Colonic mucosa (tissue), 4 donors: ENCODE data around the gene NATD1. TPM values are rescaled to one million over a fixed set of nuclear protein-coding genes. Genes with fewer than 3 reads are reported as not detected.
"Not testable (repeated sequence)": the region's sequence is repeated elsewhere in the genome, so short reads cannot be mapped to it uniquely, and the experiment has no call there.

Experiments used
- DNase-seq: peaks from one replicate; pipeline ENCODE4 v3.0.0-alpha.2; 2020
- H3K27ac ChIP-seq: fragments of 200-600 bp; one replicate; pipeline ENCODE4 v1.8.0; 2021
- H3K27me3 ChIP-seq: fragments of 200-600 bp; one replicate; pipeline ENCODE4 v1.8.0; 2021
- H3K36me3 ChIP-seq: fragments of 200-600 bp; one replicate; pipeline ENCODE4 v1.8.0; 2021
- H3K4me1 ChIP-seq: fragments of 200-600 bp; one replicate; pipeline ENCODE4 v1.8.0; 2021; ENCODE audit warnings: mild to moderate bottlenecking
- H3K4me3 ChIP-seq: fragments of 200-600 bp; one replicate; pipeline ENCODE4 v1.8.0; 2021
- H3K9ac ChIP-seq, 2 donors: one replicate each; pipeline ENCODE4 v1.7.0; 2013; ENCODE audit warnings: control low read depth in 2 of 2, low read depth in 2 of 2, low read length in 2 of 2
- H3K9me3 ChIP-seq: fragments of 200-600 bp; one replicate; pipeline ENCODE4 v1.8.0; 2021
- intact Hi-C: fragments of 100-400 bp; cut with DNase I; formaldehyde crosslinking; loops from one replicate; pipeline ENCODE4 v1.14.1; 2022
- total RNA-seq, 2 donors: library from RNA; stranded (reverse); fragmentation: NEBNext Ultra II Directional in 1 of 2; extraction: Animal tissue kit (Norgen Biotek cat#: 25700) in 1 of 2; gene quantifications; one replicate each; pipeline ENCODE4 v1.2.1, GENCODE V29; 2021
- TF ChIP-seq, protein P1 (sequence below): fragments of 200-600 bp; IDR thresholded peaks from one replicate; pipeline ENCODE4 v1.8.0; 2022; ENCODE audit warnings: antibody characterized with exemption, mild to moderate bottlenecking
- donor health status: healthy.
- donor health status: DM: no; HTN: no; CAD: no.
- donor health status: DM: no; HTN: no; CAD: no.

Gene NATD1
- total RNA-seq, 2 donors from 2014 or later = 1.8 to 5.2 TPM

DNA sequence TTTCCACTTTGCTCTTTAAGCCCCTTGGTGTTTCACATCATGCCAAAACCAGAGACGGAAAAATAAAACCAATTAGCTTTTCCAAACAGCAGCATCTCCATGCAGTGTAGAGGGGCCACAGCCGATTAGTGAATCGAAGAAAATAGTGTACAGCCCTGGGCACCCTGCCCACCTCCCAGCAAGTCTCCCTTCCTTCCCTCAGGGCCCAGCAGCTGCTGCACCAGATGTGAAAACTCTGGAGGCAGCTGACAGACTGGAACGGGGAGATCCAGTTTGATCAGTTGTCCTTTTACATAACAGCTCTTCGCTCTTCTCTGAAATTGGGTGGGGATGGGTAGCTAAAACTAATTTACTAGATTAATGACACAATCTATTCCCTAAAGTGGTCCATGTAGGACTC, 58.5 kb downstream of the NATD1 start:
- no peak overlapping the region for H3K27ac ChIP-seq
- no peaks in the 10 kb centered on the region for H3K4me1 ChIP-seq
- no peaks in the 10 kb centered on the region for H3K9me3 ChIP-seq
- no peaks in the 10 kb centered on the region for H3K27me3 ChIP-seq
- intact Hi-C loops = no loop called here
- DNase-seq = no peak
- TF ChIP-seq, protein P1, sequence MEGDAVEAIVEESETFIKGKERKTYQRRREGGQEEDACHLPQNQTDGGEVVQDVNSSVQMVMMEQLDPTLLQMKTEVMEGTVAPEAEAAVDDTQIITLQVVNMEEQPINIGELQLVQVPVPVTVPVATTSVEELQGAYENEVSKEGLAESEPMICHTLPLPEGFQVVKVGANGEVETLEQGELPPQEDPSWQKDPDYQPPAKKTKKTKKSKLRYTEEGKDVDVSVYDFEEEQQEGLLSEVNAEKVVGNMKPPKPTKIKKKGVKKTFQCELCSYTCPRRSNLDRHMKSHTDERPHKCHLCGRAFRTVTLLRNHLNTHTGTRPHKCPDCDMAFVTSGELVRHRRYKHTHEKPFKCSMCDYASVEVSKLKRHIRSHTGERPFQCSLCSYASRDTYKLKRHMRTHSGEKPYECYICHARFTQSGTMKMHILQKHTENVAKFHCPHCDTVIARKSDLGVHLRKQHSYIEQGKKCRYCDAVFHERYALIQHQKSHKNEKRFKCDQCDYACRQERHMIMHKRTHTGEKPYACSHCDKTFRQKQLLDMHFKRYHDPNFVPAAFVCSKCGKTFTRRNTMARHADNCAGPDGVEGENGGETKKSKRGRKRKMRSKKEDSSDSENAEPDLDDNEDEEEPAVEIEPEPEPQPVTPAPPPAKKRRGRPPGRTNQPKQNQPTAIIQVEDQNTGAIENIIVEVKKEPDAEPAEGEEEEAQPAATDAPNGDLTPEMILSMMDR = no peak
- peaks cover 16% of the 10 kb centered on the region for H3K36me3 ChIP-seq
- no peak overlapping the region for H3K9ac ChIP-seq
- H3K4me3 ChIP-seq = no peak overlapping the region

DNA sequence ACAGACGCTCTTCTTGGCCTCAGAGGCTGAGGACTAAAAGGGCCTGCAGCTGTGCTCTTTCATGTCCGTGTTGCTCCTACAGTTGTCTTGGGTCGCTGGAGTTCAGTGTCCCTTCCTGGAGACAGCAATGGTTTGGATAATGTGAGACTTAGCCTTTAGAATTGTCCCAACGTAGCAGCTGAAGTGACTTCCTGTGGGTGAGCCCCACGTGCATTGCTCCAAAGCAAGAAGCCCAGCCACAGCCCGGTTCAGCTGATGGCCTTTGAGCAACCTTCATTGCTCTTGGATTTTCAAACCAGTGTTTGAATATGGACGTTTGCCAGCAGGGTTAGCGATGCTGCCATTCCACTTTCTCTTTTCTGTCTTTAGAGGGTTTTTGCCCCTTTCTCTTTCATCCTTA, 59.0 kb downstream of the NATD1 start:
- Histone ChIP-seq H3K9me3 (no peaks in the 10 kb centered on the region), H3K27ac (no peak overlapping the region), H3K36me3 (peaks cover 16% of the 10 kb centered on the region), H3K4me3 (no peak overlapping the region), H3K4me1 (no peaks in the 10 kb centered on the region), H3K27me3 (no peaks in the 10 kb centered on the region), H3K9ac (no peak overlapping the region)
- TF ChIP-seq, protein P1 = no peak
- DNase-seq = no peak
- intact Hi-C loops = no loop called here

DNA sequence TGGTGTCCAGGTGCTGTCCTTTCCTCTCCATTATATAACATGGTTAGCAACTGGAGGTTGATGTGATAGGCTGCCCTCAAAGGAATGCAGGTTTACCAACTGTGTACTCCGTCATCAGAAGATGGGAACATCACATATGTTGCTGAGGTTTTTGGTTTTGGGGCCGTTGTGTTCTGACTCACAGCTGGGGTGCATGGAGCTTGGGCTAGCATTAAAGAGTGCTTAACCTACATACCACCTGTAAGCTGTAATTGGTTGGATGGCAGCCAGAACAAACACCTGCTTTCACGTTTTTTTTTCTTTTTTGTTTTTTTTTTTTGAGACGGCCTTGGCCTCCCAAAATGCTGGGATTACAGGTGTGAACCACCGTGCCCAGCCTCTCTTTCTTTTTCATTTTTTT, 60.2 kb downstream of the NATD1 start:
- H3K36me3 ChIP-seq = peaks cover 8% of the 10 kb centered on the region

DNA sequence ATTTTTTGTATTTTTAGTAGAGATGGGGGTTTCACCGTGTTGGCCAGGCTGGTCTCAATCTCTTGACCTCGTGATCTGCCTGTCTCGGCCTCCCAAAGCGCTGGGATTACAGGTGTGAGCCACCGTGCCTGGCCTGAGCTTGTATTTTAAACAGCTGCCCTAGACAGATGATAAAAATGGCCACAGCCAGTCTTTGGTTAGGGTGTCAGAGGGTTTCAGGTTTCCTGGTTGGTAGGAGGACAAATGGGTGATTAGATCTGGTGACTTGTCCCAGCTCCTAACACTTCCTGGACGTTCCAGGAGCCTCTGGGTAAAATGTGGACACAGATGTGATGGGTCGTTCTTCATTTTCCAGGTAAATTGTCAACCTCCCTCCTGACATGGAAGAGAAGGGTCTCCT, 60.8 kb downstream of the NATD1 start:
- H3K9me3 ChIP-seq, H3K4me1 ChIP-seq, intact Hi-C loops, H3K4me3 ChIP-seq, H3K9ac ChIP-seq, H3K27me3 ChIP-seq, H3K36me3 ChIP-seq, H3K27ac ChIP-seq, DNase-seq: not testable (repeated sequence)

More for the DNA sequence above, 60.2 kb downstream of the NATD1 start:
- Histone ChIP-seq H3K9ac (no peak overlapping the region), H3K27me3 (no peaks in the 10 kb centered on the region), H3K4me1 (no peaks in the 10 kb centered on the region), H3K4me3 (no peak overlapping the region), H3K9me3 (no peaks in the 10 kb centered on the region), H3K27ac (no peak overlapping the region)
- TF ChIP-seq, protein P1 = no peak
- DNase-seq = no peak
- intact Hi-C loops = no loop called here

DNA sequence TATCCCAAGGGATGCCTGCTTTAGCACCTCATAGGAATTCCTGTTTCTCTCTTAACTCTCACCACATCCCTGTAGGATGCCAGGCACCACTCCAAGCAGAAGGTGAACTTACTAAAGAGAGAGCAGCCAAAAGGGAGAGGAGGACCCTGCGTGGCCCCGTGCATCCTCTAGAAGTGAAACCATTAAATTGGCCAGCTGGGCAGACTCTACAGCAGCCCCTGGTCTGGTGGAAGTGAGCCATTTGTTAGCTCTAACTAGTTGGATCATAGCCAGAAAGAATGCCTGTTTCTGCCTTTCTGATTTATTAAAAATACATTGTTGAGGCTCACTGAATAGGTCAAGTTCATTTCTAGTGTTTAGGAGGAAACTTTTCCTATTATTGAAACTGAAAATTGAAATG, 61.5 kb downstream of the NATD1 start:
- no peak for DNase-seq
- TF ChIP-seq, protein P1 = no peak
- H3K27me3 ChIP-seq = no peaks in the 10 kb centered on the region
- H3K9ac ChIP-seq = no peak overlapping the region
- no peaks in the 10 kb centered on the region for H3K36me3 ChIP-seq
- H3K27ac ChIP-seq = no peak overlapping the region
- intact Hi-C loops = no loop called here
- no peak overlapping the region for H3K4me3 ChIP-seq
- no peaks in the 10 kb centered on the region for H3K4me1 ChIP-seq
- H3K9me3 ChIP-seq = no peaks in the 10 kb centered on the region

DNA sequence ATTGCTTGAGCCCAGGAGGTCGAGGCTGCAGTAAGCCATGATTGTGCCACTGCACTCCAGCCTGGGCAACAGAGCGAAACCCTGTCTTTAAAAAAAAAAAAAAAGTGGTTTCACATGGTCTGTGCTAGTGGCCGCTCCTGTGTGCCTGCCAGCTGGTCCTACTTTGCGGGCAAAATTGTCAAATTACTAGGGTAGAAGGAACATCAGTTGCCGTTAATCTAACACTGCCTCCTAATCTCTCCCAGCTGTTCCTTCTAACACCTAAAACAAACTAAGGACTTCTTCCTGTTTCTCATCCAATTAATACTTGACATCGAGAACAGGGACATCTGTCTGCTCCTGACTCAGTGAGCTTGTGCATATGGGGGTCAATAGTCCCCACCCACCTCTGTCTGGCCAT, 63.1 kb downstream of the NATD1 start:
- H3K4me3 ChIP-seq = no peak overlapping the region
- no peaks in the 10 kb centered on the region for H3K36me3 ChIP-seq
- DNase-seq = no peak
- H3K27ac ChIP-seq = no peak overlapping the region
- H3K4me1 ChIP-seq = no peaks in the 10 kb centered on the region
- TF ChIP-seq, protein P1 = no peak
- no peak overlapping the region for H3K9ac ChIP-seq
- intact Hi-C loops = no loop called here
- no peaks in the 10 kb centered on the region for H3K27me3 ChIP-seq
- H3K9me3 ChIP-seq = no peaks in the 10 kb centered on the region
